Dendritic cell treated with granulocyte-macrophage colony-stimulating factor and Interleukin-4, amounts not matched to agents 40 ng/mL and 50 ng/mL, for 4 days (primary cell): Measurements from ENCODE around the gene RAB3IL1.

Experiments used
- H3K27ac Mint-ChIP-seq: one replicate; pipeline ENCODE4 v1.8.0; 2022; ENCODE audit warnings: mild to moderate bottlenecking, mixed read lengths
- H3K27me3 Mint-ChIP-seq: one replicate; pipeline ENCODE4 v1.8.0; 2022; ENCODE audit warnings: mild to moderate bottlenecking, mixed read lengths
- H3K36me3 Mint-ChIP-seq: one replicate; pipeline ENCODE4 v1.8.0; 2022; ENCODE audit warnings: low read depth, mixed read lengths
- H3K4me1 Mint-ChIP-seq: one replicate; pipeline ENCODE4 v1.8.0; 2022; ENCODE audit warnings: low read depth, mixed read lengths
- H3K4me3 Mint-ChIP-seq: one replicate; pipeline ENCODE4 v1.8.0; 2022; ENCODE audit warnings: mild to moderate bottlenecking, moderate library complexity, mixed read lengths
- H3K9me3 Mint-ChIP-seq: one replicate; pipeline ENCODE4 v1.8.0; 2022; ENCODE audit warnings: mixed read lengths
- intact Hi-C: fragments of 100-400 bp; cut with micrococcal nuclease; formaldehyde crosslinking; loops from one replicate; pipeline ENCODE4 v1.15.0; 2022

RAB3IL1 gene

DNA sequence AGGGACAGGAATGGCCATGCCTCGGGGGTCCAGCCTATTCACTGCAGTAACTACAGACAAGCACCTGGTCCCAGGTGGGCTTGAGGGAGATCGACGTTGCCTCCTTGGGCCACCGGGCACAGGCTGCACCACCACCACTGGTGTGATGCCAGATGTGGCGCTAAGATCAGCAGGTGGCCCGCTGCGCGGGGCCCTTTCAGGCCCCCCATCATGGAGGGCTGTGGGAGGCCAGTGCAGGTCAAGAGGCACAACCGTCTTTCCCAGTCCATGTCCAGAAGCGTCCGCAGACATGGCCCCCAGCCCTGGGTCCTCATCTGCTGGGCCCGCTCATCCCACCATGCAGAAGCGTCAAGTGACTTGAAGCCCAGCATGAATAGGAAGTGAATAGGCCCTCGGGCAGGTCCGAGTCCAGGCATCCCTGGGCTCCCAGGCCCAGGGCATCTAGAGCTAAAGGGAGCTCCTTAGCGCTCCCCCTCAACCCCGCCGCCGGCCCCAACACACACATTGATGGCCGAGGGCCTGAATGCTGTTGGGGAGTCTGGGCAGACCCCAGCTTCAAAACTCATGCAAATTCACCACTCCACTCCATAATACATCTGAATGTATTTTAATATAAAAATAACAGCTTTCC is 44.3 kb downstream of the RAB3IL1 start:
- H3K27ac Mint-ChIP-seq = no peak overlapping the region
- intact Hi-C loops = no loop called here

DNA sequence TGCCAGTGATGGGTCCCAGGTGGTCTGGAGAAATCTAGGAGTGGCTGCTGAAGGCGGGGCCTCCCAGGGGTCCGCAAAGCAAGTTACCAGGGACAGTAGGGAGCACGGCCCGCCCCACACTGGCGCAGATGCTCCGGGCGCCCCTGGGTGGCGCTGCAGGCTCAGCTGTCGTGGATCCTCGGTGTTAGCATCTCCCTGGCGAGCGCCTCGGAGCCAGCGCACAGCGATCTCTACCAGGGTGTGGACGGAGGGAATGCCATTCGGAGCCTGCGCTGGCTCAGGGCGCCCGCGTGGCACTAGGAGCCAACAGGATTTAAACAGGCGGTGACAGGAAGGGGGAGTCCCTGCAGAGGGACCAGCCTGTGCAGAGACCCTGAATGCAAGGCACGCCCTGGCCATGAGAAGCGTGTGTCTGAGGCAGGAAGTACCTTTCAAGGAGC is 46.2 kb downstream of the RAB3IL1 start:
- H3K27ac Mint-ChIP-seq = peak overlapping the region; percentile 35
- H3K36me3 Mint-ChIP-seq = peaks cover 17% of the 10 kb centered on the region
- H3K27me3 Mint-ChIP-seq = peaks cover 23% of the 10 kb centered on the region
- H3K4me3 Mint-ChIP-seq = no peak overlapping the region
- no peaks in the 10 kb centered on the region for H3K9me3 Mint-ChIP-seq
- intact Hi-C loops = loop anchor here (1.0 kb wide), 2 partner anchors 211 to 237 kb away; no protein-coding TSS in a partner anchor
- peaks cover 24% of the 10 kb centered on the region for H3K4me1 Mint-ChIP-seq

More for the DNA sequence above, 44.3 kb downstream of the RAB3IL1 start:
- Mint-ChIP-seq H3K9me3 (no peaks in the 10 kb centered on the region), H3K4me1 (peaks cover 24% of the 10 kb centered on the region), H3K36me3 (no peaks in the 10 kb centered on the region), H3K27me3 (peaks cover 23% of the 10 kb centered on the region), H3K4me3 (no peak overlapping the region)

DNA sequence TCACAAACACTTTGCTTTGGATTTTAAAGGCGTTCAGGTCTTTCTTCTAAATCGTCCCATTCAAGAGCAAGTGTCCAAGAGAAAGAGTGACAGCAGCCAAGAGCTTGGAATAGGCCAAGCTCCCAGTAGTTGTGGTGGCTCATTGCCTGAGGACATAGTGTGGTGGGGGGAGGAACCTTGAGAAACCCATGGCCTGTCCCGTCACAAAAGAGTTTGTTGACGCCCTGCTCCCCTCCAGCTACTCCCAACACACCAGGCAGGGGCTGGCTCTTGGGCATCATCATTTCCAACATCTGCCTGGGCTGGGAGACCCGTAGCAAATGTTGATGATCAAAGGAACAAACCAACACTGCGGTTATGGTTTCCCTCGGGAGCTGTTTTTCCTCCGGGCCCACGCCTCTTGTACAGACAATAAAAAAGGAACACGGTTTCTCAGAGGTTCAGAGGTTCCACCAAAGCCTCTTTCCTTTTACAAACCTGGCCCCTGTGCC is 46.8 kb downstream of the RAB3IL1 start:
- Mint-ChIP-seq H3K9me3 (no peaks in the 10 kb centered on the region), H3K27me3 (peaks cover 23% of the 10 kb centered on the region), H3K4me1 (peaks cover 24% of the 10 kb centered on the region), H3K27ac (peak overlapping the region; percentile 35), H3K4me3 (no peak overlapping the region), H3K36me3 (peaks cover 23% of the 10 kb centered on the region)
- intact Hi-C loops = loop anchor here (1.0 kb wide), 2 partner anchors 212 to 238 kb away; no protein-coding TSS in a partner anchor

DNA sequence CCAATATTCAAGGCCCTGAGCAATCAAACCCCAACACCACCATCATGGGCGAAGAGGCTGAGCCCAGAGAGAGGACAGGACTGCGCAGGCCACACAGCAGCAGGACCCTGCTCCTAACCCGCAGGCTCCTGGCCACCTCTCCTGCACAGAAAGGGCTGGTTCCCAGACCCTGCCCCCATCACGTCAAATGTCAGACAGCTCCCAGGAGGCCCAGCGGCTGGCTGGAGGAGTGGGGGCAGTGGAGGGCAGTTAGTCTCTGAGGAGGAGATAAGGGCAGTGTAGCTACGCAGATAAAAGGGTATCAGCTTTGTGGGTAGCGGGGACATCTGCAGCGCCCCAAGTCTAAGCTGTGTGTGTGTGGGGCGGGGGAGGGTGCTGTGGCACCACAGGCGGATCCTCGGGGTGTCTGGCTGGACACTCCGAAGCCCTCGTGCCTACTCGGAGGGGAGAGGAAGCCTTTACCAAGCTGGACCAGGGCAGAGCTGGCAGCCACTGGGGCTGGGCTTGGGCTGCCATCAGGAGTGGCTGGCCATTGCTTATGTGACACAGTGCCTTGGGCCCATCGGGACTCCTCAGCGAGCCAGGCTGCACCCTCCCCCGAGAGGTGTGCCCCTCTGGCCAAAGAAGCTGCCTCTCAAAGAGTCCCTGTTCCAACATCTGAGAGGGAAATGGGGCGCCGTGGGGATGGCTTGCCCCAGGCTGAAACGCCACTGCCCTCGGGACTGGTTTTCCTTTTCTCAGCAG is 47.5 kb downstream of the RAB3IL1 start:
- no peaks in the 10 kb centered on the region for H3K9me3 Mint-ChIP-seq
- H3K27me3 Mint-ChIP-seq = peaks cover 23% of the 10 kb centered on the region
- H3K4me3 Mint-ChIP-seq = no peak overlapping the region
- intact Hi-C loops = no loop called here
- peaks cover 30% of the 10 kb centered on the region for H3K36me3 Mint-ChIP-seq
- peak overlapping the region; percentile 35 for H3K27ac Mint-ChIP-seq
- peaks cover 24% of the 10 kb centered on the region for H3K4me1 Mint-ChIP-seq

DNA sequence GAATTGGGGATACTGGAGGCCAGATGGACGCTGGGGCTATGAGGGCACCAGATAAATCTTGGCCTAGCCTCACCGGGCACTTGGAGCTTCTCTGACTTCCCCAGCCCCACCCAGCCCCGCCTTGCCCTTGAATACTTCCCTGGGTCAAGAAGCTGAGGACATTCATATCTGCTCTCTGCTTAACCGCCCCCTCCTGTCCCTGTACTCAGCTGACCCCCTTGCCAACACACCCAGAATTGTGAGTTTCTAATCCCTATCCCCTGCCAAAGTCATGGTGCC is 48.0 kb downstream of the RAB3IL1 start:
- H3K27me3 Mint-ChIP-seq = peaks cover 21% of the 10 kb centered on the region
- peaks cover 24% of the 10 kb centered on the region for H3K4me1 Mint-ChIP-seq
- intact Hi-C loops = no loop called here
- peak overlapping the region; percentile 26 for H3K27ac Mint-ChIP-seq
- H3K36me3 Mint-ChIP-seq = peaks cover 35% of the 10 kb centered on the region
- no peaks in the 10 kb centered on the region for H3K9me3 Mint-ChIP-seq
- H3K4me3 Mint-ChIP-seq = no peak overlapping the region

DNA sequence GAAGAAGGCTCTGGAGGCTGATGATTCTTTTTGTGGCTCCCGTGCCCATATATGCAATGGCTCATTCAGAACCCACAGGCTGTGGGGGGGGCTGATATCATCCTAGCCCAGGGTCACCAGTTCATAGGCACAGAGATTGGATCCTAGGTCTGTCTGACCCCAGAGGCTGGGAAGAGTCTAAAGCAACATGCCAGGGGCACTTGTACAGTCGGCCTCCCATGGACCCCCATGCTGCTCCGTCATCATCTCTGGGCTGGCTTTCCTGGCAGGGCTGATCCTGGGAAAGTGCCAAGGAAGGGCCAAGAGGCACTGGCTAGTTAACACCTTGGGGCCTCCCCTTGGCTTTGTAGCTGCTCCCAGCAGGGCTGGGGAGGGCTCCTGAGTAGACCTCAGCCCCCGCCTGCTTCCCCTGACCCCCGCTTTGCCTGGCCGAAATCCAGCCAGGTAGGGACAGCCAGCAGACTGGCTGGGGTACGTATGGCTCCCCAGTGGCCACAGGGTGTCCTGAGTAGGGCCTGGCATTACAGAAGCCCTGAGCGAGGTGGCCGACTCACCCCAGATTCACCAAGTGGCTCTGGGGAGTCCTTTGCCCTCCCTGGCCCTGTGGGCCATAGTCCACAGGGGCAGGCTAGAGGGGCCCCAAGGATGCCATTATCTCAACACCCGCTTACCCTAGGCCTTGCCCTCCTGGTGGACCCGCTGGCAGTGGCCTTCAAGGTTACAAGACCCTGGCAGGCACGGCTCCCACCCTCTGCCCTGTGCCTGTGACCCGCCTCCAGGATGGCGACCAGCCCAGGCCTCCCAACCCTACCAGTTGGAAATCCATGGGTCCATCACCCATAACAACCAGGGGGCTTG is 48.6 kb downstream of the RAB3IL1 start:
- H3K9me3 Mint-ChIP-seq = no peaks in the 10 kb centered on the region
- no peak overlapping the region for H3K4me3 Mint-ChIP-seq
- H3K27ac Mint-ChIP-seq = peak overlapping the region; percentile 26
- peaks cover 24% of the 10 kb centered on the region for H3K4me1 Mint-ChIP-seq
- H3K27me3 Mint-ChIP-seq = peaks cover 19% of the 10 kb centered on the region
- intact Hi-C loops = no loop called here
- H3K36me3 Mint-ChIP-seq = peaks cover 39% of the 10 kb centered on the region

DNA sequence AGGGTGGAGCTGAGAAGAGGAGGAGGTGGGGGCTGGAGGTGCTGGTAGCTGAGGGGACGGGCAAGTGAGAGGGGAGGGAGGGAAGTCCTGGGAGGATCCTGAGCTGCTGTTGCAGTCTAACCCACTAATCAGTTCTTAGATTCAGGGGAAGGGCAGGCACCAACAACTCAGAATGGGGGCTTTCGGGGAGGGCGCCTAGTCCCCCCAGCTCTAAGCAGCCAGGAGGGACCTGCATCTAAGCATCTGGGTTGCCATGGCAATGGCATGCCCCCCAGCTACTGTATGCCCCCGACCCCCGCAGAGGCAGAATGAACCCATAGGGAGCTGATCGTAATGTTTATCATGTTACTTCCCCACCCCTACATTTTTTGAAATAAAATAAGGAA is 50.4 kb downstream of the RAB3IL1 start:
- Mint-ChIP-seq H3K36me3 (peaks cover 58% of the 10 kb centered on the region), H3K4me3 (no peak overlapping the region), H3K4me1 (peaks cover 24% of the 10 kb centered on the region), H3K27me3 (peaks cover 16% of the 10 kb centered on the region), H3K9me3 (no peaks in the 10 kb centered on the region), H3K27ac (no peak overlapping the region)
- intact Hi-C loops = no loop called here

DNA sequence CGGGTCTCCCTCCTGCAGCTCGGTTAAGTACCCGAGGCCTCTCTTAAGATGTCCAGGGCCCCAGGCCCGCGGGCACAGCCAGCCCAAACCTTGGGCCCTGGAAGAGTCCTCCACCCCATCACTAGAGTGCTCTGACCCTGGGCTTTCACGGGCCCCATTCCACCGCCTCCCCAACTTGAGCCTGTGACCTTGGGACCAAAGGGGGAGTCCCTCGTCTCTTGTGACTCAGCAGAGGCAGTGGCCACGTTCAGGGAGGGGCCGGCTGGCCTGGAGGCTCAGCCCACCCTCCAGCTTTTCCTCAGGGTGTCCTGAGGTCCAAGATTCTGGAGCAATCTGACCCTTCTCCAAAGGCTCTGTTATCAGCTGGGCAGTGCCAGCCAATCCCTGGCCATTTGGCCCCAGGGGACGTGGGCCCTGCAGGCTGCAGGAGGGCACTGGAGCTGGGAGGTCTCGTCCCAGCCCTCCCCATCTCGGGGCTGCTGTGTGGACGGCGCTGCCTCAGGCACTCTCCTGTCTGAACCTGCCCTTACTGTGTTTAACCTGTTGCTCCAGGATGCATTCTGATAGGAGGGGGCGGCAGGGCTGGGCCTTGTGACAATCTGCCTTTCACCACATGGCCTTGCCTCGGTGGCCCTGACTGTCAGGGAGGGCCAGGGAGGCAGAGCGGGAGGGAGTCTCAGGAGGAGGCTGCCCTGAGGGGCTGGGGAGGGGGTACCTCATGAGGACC is 51.0 kb downstream of the RAB3IL1 start:
- intact Hi-C loops = no loop called here
- H3K9me3 Mint-ChIP-seq = no peaks in the 10 kb centered on the region
- H3K27ac Mint-ChIP-seq = no peak overlapping the region
- H3K4me1 Mint-ChIP-seq = peaks cover 23% of the 10 kb centered on the region
- no peak overlapping the region for H3K4me3 Mint-ChIP-seq
- H3K36me3 Mint-ChIP-seq = peaks cover 63% of the 10 kb centered on the region
- peaks cover 11% of the 10 kb centered on the region for H3K27me3 Mint-ChIP-seq

DNA sequence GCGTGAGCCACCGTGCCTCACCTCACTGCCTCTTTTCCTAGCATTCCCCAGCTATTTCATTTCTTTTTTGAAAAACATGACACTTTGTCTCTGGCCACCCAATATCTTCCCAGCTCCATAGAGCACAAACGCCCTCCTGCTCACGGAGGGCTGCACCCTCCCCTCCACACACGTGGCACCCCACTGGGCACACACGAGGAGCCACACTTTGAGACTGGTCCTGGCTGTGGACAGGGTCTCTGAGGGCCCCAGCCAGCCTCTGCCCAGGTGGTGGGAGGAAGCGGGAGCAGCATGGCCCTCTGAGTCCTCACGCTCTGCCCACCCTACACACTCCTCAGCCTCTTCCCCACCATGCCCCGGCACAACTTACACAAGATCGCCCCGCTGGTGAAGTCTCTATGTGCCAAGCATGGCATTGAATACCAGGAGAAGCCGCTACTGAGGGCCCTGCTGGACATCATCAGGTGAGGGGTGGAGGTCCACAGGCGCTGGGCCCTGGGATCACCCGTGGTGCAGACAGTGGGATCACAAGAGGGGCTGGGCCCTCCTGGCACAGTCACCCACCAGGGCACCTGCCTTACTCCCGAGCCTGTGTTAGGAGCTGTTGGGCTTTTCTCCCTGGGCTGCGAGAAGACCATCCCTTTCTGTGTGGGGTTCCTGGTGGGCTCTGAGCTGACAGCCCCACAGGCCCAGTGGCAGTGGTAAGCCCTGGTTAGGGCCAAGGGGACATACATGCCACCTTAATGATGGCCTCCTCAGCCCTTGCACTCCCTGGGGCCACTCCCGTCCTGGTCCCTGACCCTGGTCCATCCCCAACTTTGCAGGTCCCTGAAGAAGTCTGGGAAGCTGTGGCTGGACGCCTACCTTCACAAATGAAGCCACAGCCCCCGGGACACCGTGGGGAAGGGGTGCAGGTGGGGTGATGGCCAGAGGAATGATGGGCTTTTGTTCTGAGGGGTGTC is 52.3 kb downstream of the RAB3IL1 start:
- intact Hi-C loops = no loop called here
- Mint-ChIP-seq H3K4me1 (peaks cover 14% of the 10 kb centered on the region), H3K27me3 (peaks cover 3% of the 10 kb centered on the region), H3K27ac (no peak overlapping the region), H3K36me3 (peaks cover 76% of the 10 kb centered on the region), H3K9me3 (no peaks in the 10 kb centered on the region), H3K4me3 (no peak overlapping the region)

DNA sequence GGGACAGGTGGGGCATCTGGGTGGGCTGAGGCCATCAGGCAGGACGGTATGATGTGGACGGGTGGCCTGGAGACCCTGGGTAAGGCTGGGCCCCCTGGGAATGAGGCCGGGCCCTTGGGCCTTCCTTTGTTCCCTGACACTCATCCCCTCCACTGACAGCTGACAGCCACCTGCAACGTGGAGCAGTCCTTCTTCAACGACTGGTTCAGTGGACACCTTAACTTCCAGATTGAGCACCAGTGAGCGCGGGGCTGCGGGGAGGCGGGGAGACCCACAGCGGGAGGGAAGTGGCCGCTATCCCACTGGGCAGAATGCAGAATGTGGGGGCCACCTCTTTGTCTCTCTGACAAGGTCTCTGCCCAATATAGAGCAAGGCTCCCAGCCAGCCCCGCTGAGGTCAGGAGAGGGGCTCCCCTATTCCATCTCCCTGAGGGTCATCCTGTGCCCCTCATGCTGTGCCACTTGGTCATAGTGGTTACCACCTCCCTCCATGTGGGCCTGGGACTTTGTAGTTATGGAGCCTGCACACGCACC is 53.8 kb downstream of the RAB3IL1 start:
- Mint-ChIP-seq H3K36me3 (peaks cover 91% of the 10 kb centered on the region), H3K9me3 (no peaks in the 10 kb centered on the region), H3K27ac (no peak overlapping the region)

DNA sequence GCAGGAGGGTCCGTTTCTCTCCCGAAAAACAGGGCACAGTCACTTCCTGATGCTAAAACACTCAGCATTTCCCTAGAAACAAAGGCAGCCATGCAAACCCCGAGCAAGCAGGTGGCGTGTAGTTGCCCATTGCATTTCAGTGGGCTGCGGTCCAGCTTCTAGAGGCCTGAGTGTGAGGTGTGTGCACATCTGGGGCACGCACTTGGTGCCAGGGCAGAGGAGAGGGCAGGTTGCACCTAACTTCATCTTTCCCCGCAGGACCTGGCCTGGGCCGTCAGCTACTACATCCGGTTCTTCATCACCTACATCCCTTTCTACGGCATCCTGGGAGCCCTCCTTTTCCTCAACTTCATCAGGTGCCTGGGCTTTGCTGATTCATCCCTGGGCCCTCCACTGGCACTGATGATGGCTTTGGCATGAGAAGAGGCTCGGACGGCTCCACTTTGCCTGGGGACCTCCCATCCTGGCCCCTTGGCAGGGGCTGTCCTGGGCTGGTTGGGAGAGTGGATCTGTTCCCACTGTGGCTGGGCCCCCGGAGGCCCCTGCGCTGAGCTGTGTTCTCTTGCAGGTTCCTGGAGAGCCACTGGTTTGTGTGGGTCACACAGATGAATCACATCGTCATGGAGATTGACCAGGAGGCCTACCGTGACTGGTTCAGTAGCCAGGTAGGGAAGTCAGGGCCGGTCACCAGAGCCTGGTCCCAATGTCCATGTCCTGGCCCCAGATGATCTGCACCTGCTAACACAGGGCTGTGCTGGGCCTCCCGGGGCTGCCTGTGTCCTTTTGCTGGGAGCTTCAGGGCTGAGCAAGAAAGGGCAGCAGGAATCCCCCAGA is 54.4 kb downstream of the RAB3IL1 start:
- no peak overlapping the region for H3K4me3 Mint-ChIP-seq
- no peaks in the 10 kb centered on the region for H3K27me3 Mint-ChIP-seq
- intact Hi-C loops = no loop called here
- H3K4me1 Mint-ChIP-seq = no peaks in the 10 kb centered on the region
- peaks cover 98% of the 10 kb centered on the region for H3K36me3 Mint-ChIP-seq
- no peak overlapping the region for H3K27ac Mint-ChIP-seq
- no peaks in the 10 kb centered on the region for H3K9me3 Mint-ChIP-seq

More for the DNA sequence above, 53.8 kb downstream of the RAB3IL1 start:
- no peak overlapping the region for H3K4me3 Mint-ChIP-seq
- H3K27me3 Mint-ChIP-seq = no peaks in the 10 kb centered on the region
- peaks cover 1% of the 10 kb centered on the region for H3K4me1 Mint-ChIP-seq
- intact Hi-C loops = no loop called here

DNA sequence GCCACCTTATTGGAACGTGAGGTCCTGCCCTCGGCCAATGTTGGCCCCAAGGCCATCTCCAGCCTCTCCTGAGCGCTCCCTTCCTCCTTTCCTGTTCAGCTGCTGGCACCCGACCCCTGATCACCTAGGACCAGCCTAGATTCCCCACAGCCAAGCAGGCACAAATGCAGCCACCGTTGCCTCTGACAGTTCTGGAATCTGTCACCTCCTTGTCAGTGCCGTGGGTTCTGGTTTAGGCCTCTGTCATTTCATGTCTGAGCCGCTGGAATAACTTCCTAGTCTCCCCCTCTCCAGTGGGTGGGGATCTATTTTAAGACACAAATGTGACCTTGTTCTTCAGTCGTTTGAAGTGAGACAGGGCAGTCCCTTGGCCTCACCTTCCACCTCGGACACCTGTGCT is 55.7 kb downstream of the RAB3IL1 start:
- H3K4me1 Mint-ChIP-seq = no peaks in the 10 kb centered on the region
- H3K36me3 Mint-ChIP-seq = peaks cover 99% of the 10 kb centered on the region
- no peaks in the 10 kb centered on the region for H3K27me3 Mint-ChIP-seq
- no peak overlapping the region for H3K4me3 Mint-ChIP-seq
- intact Hi-C loops = no loop called here
- H3K9me3 Mint-ChIP-seq = no peaks in the 10 kb centered on the region
- H3K27ac Mint-ChIP-seq = no peak overlapping the region
